Colonic mucosa (tissue), 4 donors: Measurements from ENCODE around the gene ZBTB43. TPM values are rescaled to one million over a fixed set of nuclear protein-coding genes. Genes with fewer than 3 reads are reported as not detected.

Experiments used
- DNase-seq: peaks from one replicate; pipeline ENCODE4 v3.0.0-alpha.2; 2020
- H3K27ac ChIP-seq: fragments of 200-600 bp; one replicate; pipeline ENCODE4 v1.8.0; 2021
- H3K27me3 ChIP-seq: fragments of 200-600 bp; one replicate; pipeline ENCODE4 v1.8.0; 2021
- H3K36me3 ChIP-seq: fragments of 200-600 bp; one replicate; pipeline ENCODE4 v1.8.0; 2021
- H3K4me1 ChIP-seq: fragments of 200-600 bp; one replicate; pipeline ENCODE4 v1.8.0; 2021; ENCODE audit warnings: mild to moderate bottlenecking
- H3K4me3 ChIP-seq: fragments of 200-600 bp; one replicate; pipeline ENCODE4 v1.8.0; 2021
- H3K9ac ChIP-seq, 2 donors: one replicate each; pipeline ENCODE4 v1.7.0; 2013; ENCODE audit warnings: control low read depth in 2 of 2, low read depth in 2 of 2, low read length in 2 of 2
- H3K9me3 ChIP-seq: fragments of 200-600 bp; one replicate; pipeline ENCODE4 v1.8.0; 2021
- CTCF ChIP-seq: fragments of 200-600 bp; IDR thresholded peaks from one replicate; pipeline ENCODE4 v1.8.0; 2022; ENCODE audit warnings: antibody characterized with exemption, mild to moderate bottlenecking
- intact Hi-C: fragments of 100-400 bp; cut with DNase I; formaldehyde crosslinking; loops from one replicate; pipeline ENCODE4 v1.14.1; 2022
- total RNA-seq, 2 donors: library from RNA; stranded (reverse); fragmentation: NEBNext Ultra II Directional in 1 of 2; extraction: Animal tissue kit (Norgen Biotek cat#: 25700) in 1 of 2; gene quantifications; one replicate each; pipeline ENCODE4 v1.2.1, GENCODE V29; 2021
- donor health status: healthy.
- donor health status: DM: no; HTN: no; CAD: no.
- donor health status: DM: no; HTN: no; CAD: no.

Gene ZBTB43
- total RNA-seq, 2 donors from 2014 or later = 16.3 to 18.5 TPM

GRCh38 chr9:126839301-126839700 lies 34.5 kb downstream of the ZBTB43 start:
- Histone ChIP-seq H3K9ac (no peak overlapping the region), H3K4me3 (no peak overlapping the region), H3K9me3 (no peaks in the 10 kb centered on the region), H3K27me3 (no peaks in the 10 kb centered on the region), H3K27ac (no peak overlapping the region), H3K36me3 (no peaks in the 10 kb centered on the region), H3K4me1 (no peaks in the 10 kb centered on the region)
- no peak for TF ChIP-seq CTCF
- DNase-seq = no peak
- intact Hi-C loops = no loop called here

GRCh38 chr9:126842220-126842842 lies 37.5 kb downstream of the ZBTB43 start:
- Histone ChIP-seq H3K36me3 (no peaks in the 10 kb centered on the region), H3K9me3 (no peaks in the 10 kb centered on the region), H3K4me1 (no peaks in the 10 kb centered on the region), H3K9ac (no peak overlapping the region), H3K27me3 (no peaks in the 10 kb centered on the region), H3K4me3 (no peak overlapping the region), H3K27ac (no peak overlapping the region)
- intact Hi-C loops = no loop called here
- no peak for DNase-seq
- no peak for TF ChIP-seq CTCF

- no peaks in the 10 kb centered on the region for H3K36me3 ChIP-seq
- no peaks in the 10 kb centered on the region for H3K27me3 ChIP-seq
- DNase-seq = no peak
- TF ChIP-seq CTCF = no peak
- H3K4me1 ChIP-seq = no peaks in the 10 kb centered on the region
- no peak overlapping the region for H3K4me3 ChIP-seq
- no peak overlapping the region for H3K9ac ChIP-seq
- no peak overlapping the region for H3K27ac ChIP-seq
- intact Hi-C loops = no loop called here
- H3K9me3 ChIP-seq = no peaks in the 10 kb centered on the region
These were observed 38.3 kb downstream of the ZBTB43 start for GRCh38 chr9:126842977-126843799.

GRCh38 chr9:126844085-126844484 lies 39.2 kb downstream of the ZBTB43 start:
- Histone ChIP-seq H3K27me3 (no peaks in the 10 kb centered on the region), H3K27ac (no peak overlapping the region), H3K4me3 (no peak overlapping the region), H3K9ac (no peak overlapping the region), H3K4me1 (no peaks in the 10 kb centered on the region), H3K36me3 (no peaks in the 10 kb centered on the region), H3K9me3 (no peaks in the 10 kb centered on the region)
- intact Hi-C loops = no loop called here
- TF ChIP-seq CTCF = no peak
- no peak for DNase-seq

GRCh38 chr9:126847051-126847450 lies 42.2 kb downstream of the ZBTB43 start:
- H3K4me3 ChIP-seq = no peak overlapping the region
- no peak for TF ChIP-seq CTCF
- no peak overlapping the region for H3K9ac ChIP-seq
- H3K27me3 ChIP-seq = no peaks in the 10 kb centered on the region
- no peak for DNase-seq
- H3K27ac ChIP-seq = no peak overlapping the region
- intact Hi-C loops = no loop called here
- H3K4me1 ChIP-seq = no peaks in the 10 kb centered on the region
- no peaks in the 10 kb centered on the region for H3K36me3 ChIP-seq
- H3K9me3 ChIP-seq = no peaks in the 10 kb centered on the region
